ENCODE data around the gene DTX2.

DNA sequence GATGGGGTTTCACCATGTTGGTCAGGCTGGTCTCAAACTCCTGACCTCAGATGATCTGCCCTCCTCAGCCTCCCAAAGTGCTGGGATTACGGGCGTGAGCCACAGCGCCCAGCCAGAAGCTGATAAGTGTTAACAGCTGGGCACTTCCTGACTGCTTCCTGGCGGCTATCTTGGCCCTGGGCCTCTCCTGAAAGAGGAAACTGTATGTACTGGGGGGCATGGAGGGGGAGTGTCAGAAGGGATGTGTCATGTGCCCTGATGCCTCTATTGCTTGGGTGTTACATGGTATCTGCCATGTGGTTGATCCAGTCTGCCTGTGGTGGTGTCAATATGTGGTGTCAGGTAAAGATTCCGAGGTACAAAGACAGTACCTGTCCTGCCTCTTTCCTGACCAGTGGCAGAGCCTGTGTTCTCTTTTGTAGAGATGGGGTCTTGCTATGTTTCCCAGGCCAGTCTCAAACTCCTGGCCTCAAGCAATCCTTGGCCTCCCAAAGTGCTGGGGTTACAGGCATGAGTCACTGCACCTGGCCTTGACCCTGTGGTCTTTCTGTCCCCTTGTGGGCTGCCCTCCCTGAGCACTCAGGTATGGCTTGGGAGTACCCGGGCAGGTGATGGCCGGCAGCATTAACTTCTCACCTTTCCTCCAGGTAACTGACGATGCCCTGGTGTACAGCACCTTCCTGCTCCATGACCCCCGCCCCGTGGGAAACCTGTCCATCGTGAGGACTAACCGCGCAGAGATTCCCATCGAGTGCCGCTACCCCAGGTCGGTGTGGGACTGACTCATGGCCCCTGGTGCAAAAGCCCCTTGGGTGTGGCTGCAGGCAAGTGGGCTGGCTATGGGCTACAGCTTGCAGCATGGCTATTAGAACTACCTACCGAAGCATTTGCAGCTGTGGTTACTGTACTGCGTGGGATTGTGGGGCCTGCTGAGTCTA, 32.4 kb upstream of the DTX2 start:
- TF ChIP-seq, protein P1, sequence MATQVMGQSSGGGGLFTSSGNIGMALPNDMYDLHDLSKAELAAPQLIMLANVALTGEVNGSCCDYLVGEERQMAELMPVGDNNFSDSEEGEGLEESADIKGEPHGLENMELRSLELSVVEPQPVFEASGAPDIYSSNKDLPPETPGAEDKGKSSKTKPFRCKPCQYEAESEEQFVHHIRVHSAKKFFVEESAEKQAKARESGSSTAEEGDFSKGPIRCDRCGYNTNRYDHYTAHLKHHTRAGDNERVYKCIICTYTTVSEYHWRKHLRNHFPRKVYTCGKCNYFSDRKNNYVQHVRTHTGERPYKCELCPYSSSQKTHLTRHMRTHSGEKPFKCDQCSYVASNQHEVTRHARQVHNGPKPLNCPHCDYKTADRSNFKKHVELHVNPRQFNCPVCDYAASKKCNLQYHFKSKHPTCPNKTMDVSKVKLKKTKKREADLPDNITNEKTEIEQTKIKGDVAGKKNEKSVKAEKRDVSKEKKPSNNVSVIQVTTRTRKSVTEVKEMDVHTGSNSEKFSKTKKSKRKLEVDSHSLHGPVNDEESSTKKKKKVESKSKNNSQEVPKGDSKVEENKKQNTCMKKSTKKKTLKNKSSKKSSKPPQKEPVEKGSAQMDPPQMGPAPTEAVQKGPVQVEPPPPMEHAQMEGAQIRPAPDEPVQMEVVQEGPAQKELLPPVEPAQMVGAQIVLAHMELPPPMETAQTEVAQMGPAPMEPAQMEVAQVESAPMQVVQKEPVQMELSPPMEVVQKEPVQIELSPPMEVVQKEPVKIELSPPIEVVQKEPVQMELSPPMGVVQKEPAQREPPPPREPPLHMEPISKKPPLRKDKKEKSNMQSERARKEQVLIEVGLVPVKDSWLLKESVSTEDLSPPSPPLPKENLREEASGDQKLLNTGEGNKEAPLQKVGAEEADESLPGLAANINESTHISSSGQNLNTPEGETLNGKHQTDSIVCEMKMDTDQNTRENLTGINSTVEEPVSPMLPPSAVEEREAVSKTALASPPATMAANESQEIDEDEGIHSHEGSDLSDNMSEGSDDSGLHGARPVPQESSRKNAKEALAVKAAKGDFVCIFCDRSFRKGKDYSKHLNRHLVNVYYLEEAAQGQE (IDR thresholded peaks at IDR 0.05; ENCODE audit: low read depth) = no peak
- TF ChIP-seq RAD21 (IDR thresholded peaks at IDR 0.05; ENCODE audit: low read depth) = no peak
- no peak for TF ChIP-seq CEBPB (IDR thresholded peaks at IDR 0.05; ENCODE audit: low read depth)
- TF ChIP-seq, protein P2, sequence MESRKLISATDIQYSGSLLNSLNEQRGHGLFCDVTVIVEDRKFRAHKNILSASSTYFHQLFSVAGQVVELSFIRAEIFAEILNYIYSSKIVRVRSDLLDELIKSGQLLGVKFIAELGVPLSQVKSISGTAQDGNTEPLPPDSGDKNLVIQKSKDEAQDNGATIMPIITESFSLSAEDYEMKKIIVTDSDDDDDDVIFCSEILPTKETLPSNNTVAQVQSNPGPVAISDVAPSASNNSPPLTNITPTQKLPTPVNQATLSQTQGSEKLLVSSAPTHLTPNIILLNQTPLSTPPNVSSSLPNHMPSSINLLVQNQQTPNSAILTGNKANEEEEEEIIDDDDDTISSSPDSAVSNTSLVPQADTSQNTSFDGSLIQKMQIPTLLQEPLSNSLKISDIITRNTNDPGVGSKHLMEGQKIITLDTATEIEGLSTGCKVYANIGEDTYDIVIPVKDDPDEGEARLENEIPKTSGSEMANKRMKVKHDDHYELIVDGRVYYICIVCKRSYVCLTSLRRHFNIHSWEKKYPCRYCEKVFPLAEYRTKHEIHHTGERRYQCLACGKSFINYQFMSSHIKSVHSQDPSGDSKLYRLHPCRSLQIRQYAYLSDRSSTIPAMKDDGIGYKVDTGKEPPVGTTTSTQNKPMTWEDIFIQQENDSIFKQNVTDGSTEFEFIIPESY (IDR thresholded peaks at IDR 0.05; ENCODE audit: extremely low read depth, insufficient replicate concordance, low read length) = no peak
- TF ChIP-seq CBX3 (IDR thresholded peaks at IDR 0.05; ENCODE audit: low read depth) = no peak

Measured in HCT116 (cell line).